ENCODE data around the gene FAM210A. TPM values are rescaled to one million over a fixed set of nuclear protein-coding genes. Genes with fewer than 3 reads are reported as not detected.

Gene FAM210A
- total RNA-seq, 2 donors from 2014 or later = 5.4 to 6.6 TPM

DNA sequence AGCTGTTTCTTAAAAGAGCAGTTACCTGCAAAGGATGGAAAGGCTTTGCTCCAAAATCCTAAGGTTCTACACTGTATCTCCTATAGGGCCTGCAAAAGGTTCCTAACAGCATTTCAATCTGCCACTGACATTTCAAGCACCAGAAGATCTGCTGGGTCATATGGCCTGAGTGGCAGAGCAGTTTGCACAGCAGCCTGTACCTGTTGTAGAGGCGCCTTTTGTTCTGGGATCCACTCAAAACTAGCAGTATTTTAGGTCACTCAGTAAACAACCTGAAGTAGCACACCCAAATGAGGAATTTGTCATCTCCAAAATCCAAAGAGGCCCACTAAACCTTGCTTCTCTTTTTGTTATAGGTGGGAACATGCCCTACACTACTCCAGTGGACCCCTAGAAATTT lies 6.2 kb downstream of the FAM210A start:
- no peak overlapping the region for H3K4me3 ChIP-seq
- intact Hi-C loops (cut with DNase I) = no loop called here
- 91 to 100% methylated on average over 1 of the region's 1 CpG for WGBS, 2 donors
- no peak for TF ChIP-seq POLR2A (IDR thresholded peaks at IDR 0.05)
- TF ChIP-seq, protein P1, sequence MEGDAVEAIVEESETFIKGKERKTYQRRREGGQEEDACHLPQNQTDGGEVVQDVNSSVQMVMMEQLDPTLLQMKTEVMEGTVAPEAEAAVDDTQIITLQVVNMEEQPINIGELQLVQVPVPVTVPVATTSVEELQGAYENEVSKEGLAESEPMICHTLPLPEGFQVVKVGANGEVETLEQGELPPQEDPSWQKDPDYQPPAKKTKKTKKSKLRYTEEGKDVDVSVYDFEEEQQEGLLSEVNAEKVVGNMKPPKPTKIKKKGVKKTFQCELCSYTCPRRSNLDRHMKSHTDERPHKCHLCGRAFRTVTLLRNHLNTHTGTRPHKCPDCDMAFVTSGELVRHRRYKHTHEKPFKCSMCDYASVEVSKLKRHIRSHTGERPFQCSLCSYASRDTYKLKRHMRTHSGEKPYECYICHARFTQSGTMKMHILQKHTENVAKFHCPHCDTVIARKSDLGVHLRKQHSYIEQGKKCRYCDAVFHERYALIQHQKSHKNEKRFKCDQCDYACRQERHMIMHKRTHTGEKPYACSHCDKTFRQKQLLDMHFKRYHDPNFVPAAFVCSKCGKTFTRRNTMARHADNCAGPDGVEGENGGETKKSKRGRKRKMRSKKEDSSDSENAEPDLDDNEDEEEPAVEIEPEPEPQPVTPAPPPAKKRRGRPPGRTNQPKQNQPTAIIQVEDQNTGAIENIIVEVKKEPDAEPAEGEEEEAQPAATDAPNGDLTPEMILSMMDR (IDR thresholded peaks at IDR 0.05) = no peak
- peaks cover 10% of the 10 kb centered on the region for H3K4me1 ChIP-seq
- DNase-seq (no peak), ATAC-seq (no peak)
- no peak overlapping the region for H3K27ac ChIP-seq
- H3K9me3 ChIP-seq = no peaks in the 10 kb centered on the region
- H3K36me3 ChIP-seq (replicated peaks in 1 of 2; ENCODE audit: insufficient read depth in 1 of 2, low read depth in 2 of 2) = no peaks in the 10 kb centered on the region
- H3K27me3 ChIP-seq = no peaks in the 10 kb centered on the region

GRCh38 chr18:13716916-13717315 lies 9.4 kb downstream of the FAM210A start:
- Histone ChIP-seq H3K4me3 (no peak overlapping the region), H3K27ac (no peak overlapping the region), H3K4me1 (peaks cover 4% of the 10 kb centered on the region), H3K36me3 (replicated peaks in 1 of 2; ENCODE audit: insufficient read depth in 1 of 2, low read depth in 2 of 2) (no peaks in the 10 kb centered on the region), H3K9me3 (no peaks in the 10 kb centered on the region), H3K27me3 (no peaks in the 10 kb centered on the region)
- TF ChIP-seq POLR2A (IDR thresholded peaks at IDR 0.05) = no peak
- TF ChIP-seq, protein P1 (IDR thresholded peaks at IDR 0.05) = no peak
- ATAC-seq = no peak
- WGBS, 2 donors = 84 to 86% methylated on average over 4 of the region's 4 CpGs
- no peak for DNase-seq
- intact Hi-C loops (cut with DNase I) = no loop called here

DNA sequence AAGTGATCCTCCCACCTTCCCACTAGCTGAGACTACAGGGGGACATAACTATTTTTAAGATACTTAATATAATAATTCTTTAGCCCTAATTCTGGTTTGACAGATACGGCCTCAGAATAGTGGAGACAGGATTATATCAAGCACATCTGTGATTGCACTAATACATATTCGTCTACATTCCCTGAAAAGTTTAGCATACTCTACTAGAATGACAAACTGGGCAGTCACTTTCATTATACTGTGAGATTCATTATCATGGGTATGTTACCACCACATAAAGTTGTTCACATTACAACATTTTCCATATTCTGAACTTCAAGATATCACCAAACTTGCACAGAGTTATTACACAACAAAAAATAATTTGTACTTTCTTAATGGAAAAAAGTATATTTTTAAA lies 11.0 kb downstream of the FAM210A start:
- TF ChIP-seq POLR2A (IDR thresholded peaks at IDR 0.05) = no peak
- TF ChIP-seq, protein P1 (IDR thresholded peaks at IDR 0.05) = no peak
- H3K27ac ChIP-seq = no peak overlapping the region
- 84 to 98% methylated on average over 2 of the region's 2 CpGs for WGBS, 2 donors

GRCh38 chr18:13713455-13714055 lies 12.8 kb downstream of the FAM210A start:
- ATAC-seq = no peak
- Histone ChIP-seq H3K36me3 (replicated peaks in 1 of 2; ENCODE audit: insufficient read depth in 1 of 2, low read depth in 2 of 2) (no peaks in the 10 kb centered on the region), H3K4me1 (peaks cover 4% of the 10 kb centered on the region), H3K9me3 (no peaks in the 10 kb centered on the region), H3K27me3 (no peaks in the 10 kb centered on the region), H3K4me3 (no peak overlapping the region), H3K27ac (no peak overlapping the region)
- TF ChIP-seq, protein P1 (IDR thresholded peaks at IDR 0.05) = no peak
- TF ChIP-seq POLR2A (IDR thresholded peaks at IDR 0.05) = no peak
- DNase-seq = no peak
- 74 to 75% methylated on average over 8 of the region's 8 CpGs for WGBS, 2 donors
- intact Hi-C loops (cut with DNase I) = no loop called here

More for the DNA sequence above, 11.0 kb downstream of the FAM210A start:
- intact Hi-C loops (cut with DNase I) = no loop called here
- no peaks in the 10 kb centered on the region for H3K36me3 ChIP-seq (replicated peaks in 1 of 2; ENCODE audit: insufficient read depth in 1 of 2, low read depth in 2 of 2)
- DNase-seq = no peak
- no peaks in the 10 kb centered on the region for H3K9me3 ChIP-seq
- no peak overlapping the region for H3K4me3 ChIP-seq
- peaks cover 4% of the 10 kb centered on the region for H3K4me1 ChIP-seq
- no peaks in the 10 kb centered on the region for H3K27me3 ChIP-seq
- no peak for ATAC-seq

All from body of pancreas (tissue), 4 donors.